ENCODE results near the gene IRX5. TPM values are rescaled to one million over a fixed set of nuclear protein-coding genes. Genes with fewer than 3 reads are reported as not detected.

Gene IRX5
- total and polyA plus RNA-seq, 8 donors = 0.75 to 15.2 (median 3.5) TPM; not detected in 1

- H3K36me3 ChIP-seq = no peaks in the 10 kb centered on the region
- H3K9me3 ChIP-seq = peaks cover 0 to 10% (median 3%) of the 10 kb centered on the region in 4 donors
- H3K4me3 ChIP-seq = no peak overlapping the region
- no peaks in the 10 kb centered on the region for H3K4me1 ChIP-seq
- WGBS, 5 donors = 89 to 100% (median 97%) methylated on average over 7 of the region's 7 CpGs
- intact Hi-C loops (cut with DNase I; ENCODE audit: low total_unique reads) = no loop called here
- no peak for TF ChIP-seq EP300 (IDR thresholded peaks at IDR 0.05)
- no peak for TF ChIP-seq POLR2AphosphoS5 (IDR thresholded peaks at IDR 0.05)
- no peak for TF ChIP-seq POLR2A (IDR thresholded peaks at IDR 0.05)
- no peak for TF ChIP-seq CTCF (IDR thresholded peaks at IDR 0.05)
- H3K27me3 ChIP-seq = no peaks in the 10 kb centered on the region
- DNase-seq = no peak
- H3K27ac ChIP-seq = no peak overlapping the region
These were observed 29.1 kb upstream of the IRX5 start for GRCh38 chr16:54901606-54902005.

GRCh38 chr16:54903047-54903446 is 27.6 kb upstream of the IRX5 start:
- DNase-seq = no peak
- Histone ChIP-seq H3K27ac (no peak overlapping the region), H3K36me3 (no peaks in the 10 kb centered on the region), H3K4me3 (no peak overlapping the region), H3K9me3 (peaks cover 0 to 10% (median 3%) of the 10 kb centered on the region in 4 donors), H3K4me1 (no peaks in the 10 kb centered on the region), H3K27me3 (no peaks in the 10 kb centered on the region)
- 89 to 93% (median 92%) methylated on average over 2 of the region's 2 CpGs for WGBS, 5 donors
- TF ChIP-seq CTCF (IDR thresholded peaks at IDR 0.05) = no peak
- TF ChIP-seq EP300 (IDR thresholded peaks at IDR 0.05) = no peak
- TF ChIP-seq POLR2A (IDR thresholded peaks at IDR 0.05) = no peak
- no peak for TF ChIP-seq POLR2AphosphoS5 (IDR thresholded peaks at IDR 0.05)
- intact Hi-C loops (cut with DNase I; ENCODE audit: low total_unique reads) = no loop called here

- Histone ChIP-seq H3K36me3 (no peaks in the 10 kb centered on the region), H3K27me3 (peaks cover 0 to 11% (median 0%) of the 10 kb centered on the region in 3 donors), H3K27ac (no peak overlapping the region), H3K4me1 (no peaks in the 10 kb centered on the region), H3K4me3 (no peak overlapping the region), H3K9me3 (no peaks in the 10 kb centered on the region)
- DNase-seq = no peak
- intact Hi-C loops (cut with DNase I; ENCODE audit: low total_unique reads) = no loop called here
- TF ChIP-seq EP300 (IDR thresholded peaks at IDR 0.05) (no peak), CTCF (IDR thresholded peaks at IDR 0.05) (no peak), POLR2AphosphoS5 (IDR thresholded peaks at IDR 0.05) (no peak), POLR2A (IDR thresholded peaks at IDR 0.05) (no peak)
- 76 to 89% (median 83%) methylated on average over 5 of the region's 5 CpGs for WGBS, 5 donors
These were observed 19.6 kb upstream of the IRX5 start for GRCh38 chr16:54911079-54911478.

GRCh38 chr16:54912720-54913119 is 17.9 kb upstream of the IRX5 start:
- intact Hi-C loops (cut with DNase I; ENCODE audit: low total_unique reads) = no loop called here
- WGBS, 5 donors = 64 to 82% (median 70%) methylated on average over 2 of the region's 2 CpGs
- no peak for DNase-seq
- TF ChIP-seq CTCF (IDR thresholded peaks at IDR 0.05) = no peak
- Histone ChIP-seq H3K27me3 (peaks cover 0 to 11% (median 0%) of the 10 kb centered on the region in 3 donors), H3K27ac (no peak overlapping the region), H3K9me3 (no peaks in the 10 kb centered on the region), H3K4me1 (no peaks in the 10 kb centered on the region), H3K36me3 (no peaks in the 10 kb centered on the region), H3K4me3 (no peak overlapping the region)

All from stomach (tissue), 9 donors.